ENCODE results near the gene TNC.

GRCh38 chr9:115135821-115136778 lies 18.1 kb upstream of the TNC start:
- TF ChIP-seq, protein P1, sequence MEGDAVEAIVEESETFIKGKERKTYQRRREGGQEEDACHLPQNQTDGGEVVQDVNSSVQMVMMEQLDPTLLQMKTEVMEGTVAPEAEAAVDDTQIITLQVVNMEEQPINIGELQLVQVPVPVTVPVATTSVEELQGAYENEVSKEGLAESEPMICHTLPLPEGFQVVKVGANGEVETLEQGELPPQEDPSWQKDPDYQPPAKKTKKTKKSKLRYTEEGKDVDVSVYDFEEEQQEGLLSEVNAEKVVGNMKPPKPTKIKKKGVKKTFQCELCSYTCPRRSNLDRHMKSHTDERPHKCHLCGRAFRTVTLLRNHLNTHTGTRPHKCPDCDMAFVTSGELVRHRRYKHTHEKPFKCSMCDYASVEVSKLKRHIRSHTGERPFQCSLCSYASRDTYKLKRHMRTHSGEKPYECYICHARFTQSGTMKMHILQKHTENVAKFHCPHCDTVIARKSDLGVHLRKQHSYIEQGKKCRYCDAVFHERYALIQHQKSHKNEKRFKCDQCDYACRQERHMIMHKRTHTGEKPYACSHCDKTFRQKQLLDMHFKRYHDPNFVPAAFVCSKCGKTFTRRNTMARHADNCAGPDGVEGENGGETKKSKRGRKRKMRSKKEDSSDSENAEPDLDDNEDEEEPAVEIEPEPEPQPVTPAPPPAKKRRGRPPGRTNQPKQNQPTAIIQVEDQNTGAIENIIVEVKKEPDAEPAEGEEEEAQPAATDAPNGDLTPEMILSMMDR (IDR thresholded peaks at IDR 0.05) = no peak
- TF ChIP-seq POLR2A (IDR thresholded peaks at IDR 0.05) = no peak
- no peak for TF ChIP-seq EP300 (IDR thresholded peaks at IDR 0.05)
